WTC11 (cell line): ENCODE measurements around the gene CLK3. TPM values are rescaled to one million over a fixed set of nuclear protein-coding genes. Genes with fewer than 3 reads are reported as not detected.

Experiments
- ATAC-seq: fragments of 200-7000 bp; cut with Tn5 transposase; 2 replicates; pipeline ENCODE4 v1.10.0; 2021; ENCODE audit warnings: mild to moderate bottlenecking, moderate library complexity
- CTCF ChIA-PET: fragments of 300-600 bp; sonication (Branson Sonifier 250); formaldehyde crosslinking; loops from one replicate; lab custom pipeline; 2021; ENCODE audit warnings: antibody characterized with exemption; lab: Charles Lee
- POLR2A ChIA-PET: fragments of 350-600 bp; sonication (Branson Sonifier 250); formaldehyde crosslinking; loops from one replicate; lab custom pipeline; 2021; ENCODE audit warnings: antibody characterized with exemption; lab: Charles Lee
- DNase-seq: peaks from one replicate; pipeline ENCODE4 v3.0.0; 2021; ENCODE audit warnings: low spot score
- H3K27ac Mint-ChIP-seq: 2 replicates; pipeline ENCODE4 v1.8.0; 2021; ENCODE audit warnings: mixed read lengths
- H3K27me3 Mint-ChIP-seq: 2 replicates; pipeline ENCODE4 v1.8.0; 2021; ENCODE audit warnings: low read depth, mild to moderate bottlenecking, moderate library complexity, mixed read lengths
- H3K36me3 Mint-ChIP-seq: 2 replicates; pipeline ENCODE4 v1.8.0; 2021; ENCODE audit warnings: mixed read lengths
- H3K4me1 Mint-ChIP-seq: 2 replicates; pipeline ENCODE4 v1.8.0; 2022; ENCODE audit warnings: mixed read lengths
- H3K4me3 Mint-ChIP-seq: 2 replicates; pipeline ENCODE4 v1.8.0; 2021; ENCODE audit warnings: mild to moderate bottlenecking, moderate library complexity, mixed read lengths
- H3K9me3 Mint-ChIP-seq: 2 replicates; pipeline ENCODE4 v1.8.0; 2021; ENCODE audit warnings: mixed read lengths
- AFF4 ChIP-seq: sonication (generic); formaldehyde crosslinking; IDR thresholded peaks from 2 replicates; pipeline ENCODE4 v1.8.1; 2023; ENCODE audit warnings: mild to moderate bottlenecking, missing genetic modification reagents, borderline replicate concordance
- AR ChIP-seq: fragments of 250-450 bp; sonication (Bioruptor Pico); IDR thresholded peaks from 2 replicates; pipeline ENCODE4 v1.9.0; 2021; ENCODE audit warnings: mild to moderate bottlenecking
- ATF3 ChIP-seq: sonication (generic); formaldehyde crosslinking; conservative IDR thresholded peaks from 2 replicates; pipeline ENCODE4 v1.8.1; 2022; ENCODE audit warnings: mild to moderate bottlenecking, missing genetic modification reagents
- CREB1 ChIP-seq: sonication (generic); formaldehyde crosslinking; IDR thresholded peaks from 2 replicates; pipeline ENCODE4 v1.8.0; 2023; ENCODE audit warnings: mild to moderate bottlenecking, missing genetic modification reagents
- EMX1 ChIP-seq: fragments of 250-450 bp; sonication (Bioruptor Pico); IDR thresholded peaks from 2 replicates; pipeline ENCODE4 v1.8.0; 2021; ENCODE audit warnings: mild to moderate bottlenecking
- FOXP4 ChIP-seq: sonication (generic); formaldehyde crosslinking; IDR thresholded peaks from 2 replicates; pipeline ENCODE4 v1.8.0; 2022; ENCODE audit warnings: mild to moderate bottlenecking, missing genetic modification reagents
- NR1H2 ChIP-seq: sonication (generic); formaldehyde crosslinking; IDR thresholded peaks from 2 replicates; pipeline ENCODE4 v1.9.0; 2021; ENCODE audit warnings: mild to moderate bottlenecking, moderate library complexity, missing genetic modification reagents
- ZNF121 ChIP-seq: sonication (generic); formaldehyde crosslinking; IDR thresholded peaks from 2 replicates; pipeline ENCODE4 v1.8.0; 2023; ENCODE audit warnings: missing genetic modification reagents
- ZNF512 ChIP-seq: sonication (generic); formaldehyde crosslinking; IDR thresholded peaks from 2 replicates; pipeline ENCODE4 v1.8.1; 2022; ENCODE audit warnings: missing genetic modification reagents, borderline replicate concordance
- ZNF671 ChIP-seq: fragments of 250-450 bp; sonication (Bioruptor Pico); IDR thresholded peaks from 2 replicates; pipeline ENCODE4 v1.8.0; 2021; ENCODE audit warnings: mild to moderate bottlenecking
- total RNA-seq: library from RNA; stranded (reverse); gene quantifications from 3 replicates; pipeline ENCODE4 v1.2.3, GENCODE V29; 2021

Gene CLK3
- total RNA-seq, 1 experiment from 2014 or later = 48.1 TPM

- no peak for TF ChIP-seq FOXP4 (CRISPR knock-in tag)
These were observed 39.8 kb downstream of the CLK3 start (continued) for GRCh38 chr15:74655424-74655823.

GRCh38 chr15:74656935-74657535 is 41.4 kb downstream of the CLK3 start:
- H3K4me1 Mint-ChIP-seq = no peaks in the 10 kb centered on the region
- TF ChIP-seq ZNF121 (CRISPR knock-in tag) (no peak), AFF4 (CRISPR knock-in tag) (no peak), CREB1 (CRISPR knock-in tag) (no peak), ZNF512 (CRISPR knock-in tag) (no peak), FOXP4 (CRISPR knock-in tag) (no peak), ATF3 (no peak), NR1H2 (no peak), AR (no peak), ZNF671 (CRISPR knock-in tag) (no peak), EMX1 (no peak)
- no peak for DNase-seq
- no peaks in the 10 kb centered on the region for H3K9me3 Mint-ChIP-seq
- no peak overlapping the region for H3K27ac Mint-ChIP-seq
- ATAC-seq = no peak
- no peaks in the 10 kb centered on the region for H3K27me3 Mint-ChIP-seq
- H3K36me3 Mint-ChIP-seq = peaks cover 10% of the 10 kb centered on the region; the same call in 1 of the 2 replicates
- ChIA-PET POLR2A (no interaction called here), CTCF (interaction anchor here (1.4 kb wide), 1 partner anchor 111 kb away, joined by 3 read pairs; no protein-coding TSS in a partner anchor)
- no peak overlapping the region for H3K4me3 Mint-ChIP-seq
